ENCODE results near the gene PRKAR1B.
"Not testable (repeated sequence)": the region's sequence is repeated elsewhere in the genome, so short reads cannot be mapped to it uniquely, and the experiment has no call there.

The PRKAR1B gene

DNA sequence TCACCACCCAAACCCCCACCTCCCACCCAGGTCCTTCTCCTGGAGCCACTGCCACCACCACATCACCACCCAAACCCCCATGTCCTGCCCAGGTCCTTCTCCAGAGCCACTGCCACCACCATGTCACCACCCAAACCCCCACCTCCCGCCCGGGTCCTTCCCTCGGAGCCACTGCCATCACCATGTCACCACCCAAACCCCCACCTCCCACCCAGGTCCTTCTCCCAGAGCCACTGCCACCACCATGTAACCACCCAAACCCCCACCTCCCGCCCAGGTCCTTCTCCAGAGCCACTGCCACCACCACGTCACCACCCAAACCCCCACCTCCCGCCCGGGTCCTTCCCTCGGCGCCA lies 175.5 kb downstream of the PRKAR1B start:
- DNase-seq, result not testable (repeated sequence)

DNA sequence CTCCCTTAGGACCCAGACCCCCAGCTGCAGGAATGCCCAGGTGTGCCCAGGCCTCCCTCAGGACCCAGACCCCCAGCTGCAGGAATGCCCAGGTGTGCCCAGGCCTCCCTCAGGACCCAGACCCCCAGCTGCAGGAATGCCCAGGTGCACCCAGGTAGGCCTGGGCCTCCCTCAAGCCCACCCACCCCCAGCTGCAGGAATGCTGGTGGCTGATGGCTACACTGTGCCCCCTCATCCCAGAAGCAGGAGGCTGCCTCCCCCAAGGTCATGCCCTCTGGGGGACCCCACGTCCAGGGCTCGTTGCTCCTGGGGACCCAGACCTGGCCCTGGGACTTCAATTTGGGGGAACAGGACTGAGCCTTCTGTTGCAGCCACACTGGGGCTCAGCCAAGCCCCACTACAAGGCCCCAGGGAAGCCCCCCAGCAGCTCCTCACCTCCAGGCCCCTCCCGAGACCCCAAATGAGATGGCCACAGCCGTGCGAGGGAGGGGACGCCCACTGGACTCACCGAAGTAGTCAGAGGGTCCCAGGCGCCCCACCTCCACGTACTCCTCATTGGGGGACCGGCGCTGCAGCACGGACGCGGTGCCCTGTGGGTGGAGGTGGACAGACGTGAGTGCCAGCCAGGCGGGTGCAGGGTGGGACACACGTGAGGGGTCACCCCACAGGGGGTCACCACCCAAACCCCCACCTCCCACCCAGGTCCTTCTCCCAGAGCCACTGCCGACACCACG lies 176.0 kb downstream of the PRKAR1B start:
- DNase-seq, result no peak

DNA sequence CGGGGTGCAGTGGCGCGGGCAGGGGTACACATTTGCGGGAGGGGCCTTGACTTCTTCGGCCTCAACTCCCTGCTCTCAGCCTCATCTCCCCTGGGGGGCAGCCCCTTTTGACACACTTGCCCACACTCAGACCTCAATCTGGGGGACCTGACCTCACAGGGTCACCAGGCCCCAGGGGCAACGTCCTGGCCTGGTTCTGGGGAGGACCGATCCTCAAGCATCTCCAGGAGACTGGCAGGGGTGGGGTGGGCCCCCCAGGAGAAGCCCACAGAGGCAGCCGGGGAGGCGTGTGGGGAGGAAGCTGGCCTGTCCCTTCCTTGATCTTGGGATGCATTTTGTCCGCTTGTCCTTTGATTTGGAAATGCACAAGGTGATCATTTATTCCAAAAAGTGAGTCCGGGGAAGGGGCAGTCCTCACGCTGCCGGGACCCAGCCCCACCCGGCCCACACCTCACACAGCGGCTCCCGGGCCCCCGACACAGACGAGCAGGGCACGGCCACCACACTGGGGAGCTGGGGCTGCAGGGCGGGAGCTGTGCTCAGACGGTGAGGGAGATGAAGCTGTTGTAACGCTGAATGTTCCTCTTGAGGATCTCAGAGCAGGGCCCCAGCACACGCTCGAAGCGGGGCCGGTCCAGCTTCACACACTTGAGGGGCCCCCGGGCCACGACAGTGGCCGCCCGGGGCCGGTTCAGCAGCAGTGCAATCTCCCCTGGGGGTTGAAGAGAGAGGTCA lies 177.0 kb downstream of the PRKAR1B start:
- DNase-seq, result no peak

DNA sequence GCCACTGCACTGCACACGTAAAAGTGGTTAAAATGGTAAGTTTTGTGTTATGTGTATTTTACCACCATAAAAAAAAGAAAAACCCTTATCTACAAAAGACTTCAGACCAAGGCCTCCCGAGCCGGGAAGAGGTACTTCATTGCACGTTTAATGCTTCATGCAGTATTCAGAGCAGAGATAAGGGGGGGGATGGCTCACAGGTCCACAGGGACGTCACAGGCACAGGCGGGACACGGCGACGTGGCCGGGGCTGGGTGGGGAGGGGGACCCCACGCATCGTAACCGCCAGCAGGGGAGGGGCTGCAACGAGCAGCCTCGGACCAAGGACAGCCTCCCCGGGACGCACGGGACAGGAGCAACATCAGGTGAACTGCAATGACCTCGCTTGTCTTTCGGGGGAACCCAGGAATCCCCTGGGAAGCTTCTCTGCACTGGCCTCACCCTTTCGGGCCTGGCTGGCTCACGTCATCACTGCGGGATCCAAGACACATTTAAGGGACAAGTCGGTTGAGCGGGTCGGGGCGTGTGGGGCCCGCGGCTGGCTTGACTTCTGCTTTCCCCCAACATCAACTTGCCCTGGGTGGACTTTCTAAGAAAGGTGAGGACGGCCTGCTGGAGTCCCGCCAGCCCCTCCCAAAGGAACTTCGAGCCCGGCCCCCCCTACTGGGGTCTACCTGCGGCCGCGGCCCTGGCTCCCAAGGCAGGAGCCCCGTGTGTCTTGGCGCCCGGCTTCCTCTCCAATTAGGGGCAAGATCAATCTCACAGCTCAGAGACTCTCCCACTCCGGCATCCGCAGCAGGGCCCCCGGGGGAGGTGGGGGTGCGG lies 177.8 kb downstream of the PRKAR1B start:
- DNase-seq, result no peak

DNA sequence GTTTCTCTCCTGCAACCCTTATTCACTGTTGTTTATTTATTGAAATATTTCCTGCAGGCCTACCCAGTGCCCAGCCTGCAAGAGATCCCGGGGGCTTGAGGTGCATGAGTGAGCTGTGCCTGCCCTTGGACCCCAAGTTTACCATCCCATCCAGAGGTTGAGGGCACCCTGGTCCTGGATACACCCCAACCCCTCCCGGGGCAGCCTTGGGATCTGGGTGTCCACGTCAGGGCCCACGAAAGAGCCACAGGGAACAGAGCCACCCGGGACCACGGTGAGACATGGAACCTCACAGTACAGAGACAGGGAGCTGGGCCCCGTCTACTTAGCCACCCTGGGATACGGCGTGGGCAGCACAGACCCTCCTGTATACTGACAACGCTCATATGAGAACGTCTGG lies 178.7 kb downstream of the PRKAR1B start:
- no peak for DNase-seq

DNA sequence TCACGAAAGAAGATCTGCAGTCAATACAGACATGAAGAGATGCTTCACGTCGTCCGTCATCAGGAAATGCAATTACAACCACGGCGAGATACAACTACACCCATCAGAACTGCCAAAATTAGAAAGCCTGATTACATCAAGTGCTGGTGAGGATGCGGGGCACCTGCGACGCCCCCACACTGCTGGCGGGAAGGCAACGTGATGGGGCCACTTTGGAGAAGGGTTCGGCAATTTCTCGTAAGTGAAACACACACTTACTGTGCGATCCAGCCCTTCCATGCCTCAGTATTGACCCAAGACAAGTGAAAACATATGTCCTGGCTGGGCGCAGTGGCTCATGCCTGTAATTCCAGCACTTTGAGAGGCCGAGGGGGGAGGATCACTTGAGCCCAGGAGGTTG lies 181.6 kb downstream of the PRKAR1B start:
- no peak for DNase-seq

DNA sequence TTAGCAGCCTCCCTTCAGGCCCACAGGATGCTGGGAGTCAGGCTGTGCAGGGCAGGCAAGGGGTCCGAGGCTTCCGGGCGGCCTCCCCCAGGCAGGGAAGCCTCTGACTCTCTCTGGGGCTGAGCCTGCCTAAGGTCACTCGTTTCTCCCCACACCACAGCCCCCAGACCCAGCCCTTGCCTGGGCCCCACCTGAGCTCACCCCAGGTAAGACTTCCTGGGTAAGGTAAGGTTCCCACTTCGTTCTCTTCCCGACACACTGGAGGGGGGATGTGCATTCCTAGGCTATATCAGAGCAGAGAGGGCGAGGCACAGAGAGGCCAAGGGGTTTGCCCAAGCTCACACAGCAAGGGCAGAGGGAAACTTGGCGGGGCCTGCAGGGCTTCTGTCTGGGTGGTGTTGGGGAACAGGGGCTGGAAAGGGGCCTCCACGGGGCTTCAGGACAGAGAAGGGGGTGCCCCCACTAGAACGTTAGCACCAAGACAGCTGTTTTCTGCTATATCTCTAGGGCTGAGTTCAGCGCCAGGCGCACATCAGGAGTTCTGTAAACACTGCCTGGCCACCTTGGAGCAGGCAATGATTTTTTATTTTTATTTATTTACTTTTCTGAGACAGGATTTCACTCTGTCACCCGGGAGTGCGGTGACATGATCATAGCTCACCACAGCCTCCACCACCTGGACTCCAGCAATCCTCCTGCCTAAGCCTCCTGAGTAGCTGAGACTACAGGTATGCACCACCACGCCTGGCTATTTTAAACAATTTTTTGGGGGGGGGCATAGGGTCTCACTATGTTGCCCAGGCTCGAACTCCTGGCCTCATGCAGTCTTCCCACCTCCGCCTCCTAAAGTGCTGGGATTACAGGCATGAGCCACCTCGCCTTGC lies 182.5 kb downstream of the PRKAR1B start:
- no peak for DNase-seq

DNA sequence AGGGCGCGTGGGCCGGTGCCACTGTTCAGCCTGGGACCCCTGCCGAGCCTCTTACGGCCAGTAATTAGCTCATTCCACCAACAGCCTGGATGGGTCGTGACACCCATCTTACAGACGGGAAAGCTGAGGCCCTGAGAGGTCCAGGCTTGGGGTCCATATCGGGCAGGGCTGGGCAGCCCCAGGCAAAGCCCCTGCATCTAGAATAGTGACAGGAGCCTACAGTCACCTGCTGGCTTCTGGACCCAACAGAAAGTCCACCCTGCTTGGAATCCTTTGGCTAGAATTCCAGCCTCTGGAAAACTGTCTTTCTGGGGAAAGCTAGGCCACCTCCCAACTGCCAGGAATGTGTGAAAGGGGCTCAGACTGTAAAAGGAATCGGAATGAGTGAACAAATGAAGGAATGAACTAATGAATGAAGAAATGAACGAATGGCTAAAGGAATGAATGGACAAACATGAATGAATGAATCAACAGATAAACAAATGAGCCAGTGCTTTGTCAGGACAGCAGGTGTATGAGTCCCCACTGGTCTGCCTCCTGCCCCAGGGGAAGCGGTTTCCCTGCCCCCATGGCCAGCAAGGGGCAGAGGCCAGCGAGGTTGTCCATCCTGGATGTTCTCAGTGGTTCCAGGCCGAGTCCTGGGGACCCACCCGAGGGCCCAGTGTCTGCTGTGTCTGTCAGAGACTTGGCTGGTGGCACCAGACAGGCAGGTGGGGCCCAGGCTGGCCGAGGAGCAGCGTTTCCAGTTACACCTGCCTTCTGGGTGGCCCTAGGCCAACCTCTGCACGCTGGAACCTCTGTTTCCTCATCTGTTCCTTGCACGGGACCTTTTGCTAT lies 183.4 kb downstream of the PRKAR1B start:
- no peak for DNase-seq

DNA sequence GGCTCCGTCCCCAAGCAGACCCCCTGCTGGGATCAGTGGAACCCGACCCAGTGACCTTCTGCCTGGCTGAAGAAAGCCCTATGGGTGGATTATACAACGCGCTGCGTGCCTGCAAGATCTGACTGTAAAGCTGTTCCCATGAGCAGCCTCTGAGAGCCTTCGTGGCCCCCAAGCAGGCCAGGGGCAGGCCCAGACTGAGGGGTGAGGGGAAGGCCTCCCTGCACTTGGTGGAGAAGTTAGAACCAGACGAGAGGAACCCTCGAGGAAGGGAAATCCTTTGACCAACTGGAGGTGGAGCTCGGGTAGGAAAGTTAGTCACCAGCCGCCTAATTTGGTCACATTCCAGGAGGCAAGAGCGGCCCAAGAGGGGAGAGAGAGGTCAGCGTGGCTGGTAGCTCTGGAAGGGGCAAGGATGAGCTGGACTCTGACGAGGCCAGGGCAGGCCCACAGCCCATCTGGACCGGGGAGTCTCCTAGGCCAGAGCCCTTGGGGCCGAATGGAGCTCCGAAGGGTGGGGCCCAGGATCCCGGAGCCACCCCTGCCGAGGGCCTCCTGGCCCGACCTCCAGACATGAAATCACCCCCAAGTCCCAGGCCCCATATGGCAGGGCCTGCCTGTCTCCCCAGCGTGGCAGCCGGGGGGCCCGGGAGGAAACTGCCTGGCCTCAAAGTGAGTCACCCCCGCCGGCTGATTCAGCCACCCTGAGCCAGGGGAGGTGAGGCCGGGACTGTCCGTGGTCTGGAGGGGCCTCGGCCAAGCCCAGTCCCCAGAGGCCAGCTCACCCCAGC lies 184.2 kb downstream of the PRKAR1B start:
- DNase-seq, result no peak

DNA sequence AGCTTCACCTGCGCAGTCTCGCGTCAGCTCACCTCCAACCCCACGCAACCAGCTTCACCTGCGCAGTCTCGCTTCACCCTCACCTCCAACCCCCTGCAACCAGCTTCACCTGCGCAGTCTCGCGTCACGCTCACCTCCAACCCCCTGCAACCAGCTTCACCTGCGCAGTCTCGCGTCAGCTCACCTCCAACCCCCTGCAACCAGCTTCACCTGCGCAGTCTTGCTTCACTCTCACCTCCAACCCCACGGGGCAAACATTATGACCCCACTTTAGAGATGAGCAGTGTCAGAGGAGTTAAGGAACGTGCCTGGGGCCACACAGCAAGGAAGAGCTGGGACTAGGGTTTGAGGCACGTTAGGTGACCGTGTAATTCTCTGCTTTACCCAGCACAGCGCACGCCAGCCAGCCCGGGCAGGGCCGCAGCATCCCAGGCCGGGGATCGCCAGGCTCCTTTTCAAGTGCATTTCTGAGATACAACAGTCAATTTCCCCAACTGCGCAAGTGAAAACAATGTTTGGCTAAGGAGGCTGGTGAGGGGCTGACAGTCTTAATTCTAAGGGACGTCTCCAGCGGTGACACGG lies 184.9 kb downstream of the PRKAR1B start:
- DNase-seq, result no peak

DNA sequence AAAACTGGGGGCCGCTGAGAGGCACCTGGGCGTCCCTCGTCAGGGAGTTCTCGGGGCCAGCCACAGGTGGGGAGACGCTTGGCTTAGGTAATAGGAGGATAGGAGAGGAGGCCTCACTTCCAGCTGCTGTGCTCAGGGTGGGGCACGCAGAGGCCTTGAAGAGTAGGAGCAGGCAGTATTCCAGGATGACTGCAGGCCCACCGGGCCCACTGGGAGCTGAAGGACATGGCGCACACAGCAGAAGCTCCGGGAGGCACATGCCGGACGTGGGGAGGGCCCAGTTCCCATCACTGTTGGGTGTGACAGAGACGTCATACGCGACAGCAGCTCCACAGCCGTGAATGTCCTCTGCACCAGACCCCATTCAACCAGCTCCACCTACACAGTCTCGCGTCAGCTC lies 185.4 kb downstream of the PRKAR1B start:
- no peak for DNase-seq

DNA sequence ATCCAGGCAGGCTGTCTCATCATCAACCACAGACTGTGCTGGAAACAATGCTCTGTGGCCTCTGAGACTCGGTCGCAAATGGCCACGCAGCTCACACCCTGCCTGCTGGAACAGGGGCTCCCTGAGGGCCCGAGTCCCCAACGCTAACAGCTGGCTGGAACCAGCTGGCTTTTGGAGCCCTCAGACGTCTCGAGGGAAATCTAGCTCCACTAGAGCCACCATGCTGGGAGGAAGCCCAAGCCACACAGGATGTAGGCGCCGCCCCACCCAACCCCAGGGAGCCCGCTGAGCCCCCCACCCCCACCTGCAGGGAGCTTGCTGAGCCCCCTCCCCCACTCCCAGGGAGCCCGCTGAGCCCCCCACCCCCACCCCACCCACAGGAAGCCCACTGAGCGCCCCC lies 186.1 kb downstream of the PRKAR1B start:
- DNase-seq, result no peak

DNA sequence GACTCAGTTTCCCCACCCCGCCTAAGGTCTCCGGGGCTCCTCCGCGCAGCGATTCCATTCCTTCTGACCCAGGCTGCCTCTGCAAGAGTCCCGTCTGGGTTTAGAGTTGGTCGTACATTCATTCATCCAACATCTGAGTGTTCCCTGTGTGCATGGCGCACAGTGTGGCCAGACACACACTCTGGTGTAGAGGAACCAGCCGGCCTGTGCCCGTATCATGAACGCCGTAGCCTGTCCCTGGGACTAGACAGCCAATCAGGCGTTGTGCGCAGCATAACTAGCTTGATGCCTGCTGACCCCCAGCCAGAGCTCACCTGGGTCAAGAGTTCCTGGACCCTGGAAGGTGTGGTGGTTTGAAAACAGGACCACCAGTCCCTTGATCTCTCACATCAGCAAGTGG lies 186.5 kb downstream of the PRKAR1B start:
- DNase-seq, result no peak

DNA sequence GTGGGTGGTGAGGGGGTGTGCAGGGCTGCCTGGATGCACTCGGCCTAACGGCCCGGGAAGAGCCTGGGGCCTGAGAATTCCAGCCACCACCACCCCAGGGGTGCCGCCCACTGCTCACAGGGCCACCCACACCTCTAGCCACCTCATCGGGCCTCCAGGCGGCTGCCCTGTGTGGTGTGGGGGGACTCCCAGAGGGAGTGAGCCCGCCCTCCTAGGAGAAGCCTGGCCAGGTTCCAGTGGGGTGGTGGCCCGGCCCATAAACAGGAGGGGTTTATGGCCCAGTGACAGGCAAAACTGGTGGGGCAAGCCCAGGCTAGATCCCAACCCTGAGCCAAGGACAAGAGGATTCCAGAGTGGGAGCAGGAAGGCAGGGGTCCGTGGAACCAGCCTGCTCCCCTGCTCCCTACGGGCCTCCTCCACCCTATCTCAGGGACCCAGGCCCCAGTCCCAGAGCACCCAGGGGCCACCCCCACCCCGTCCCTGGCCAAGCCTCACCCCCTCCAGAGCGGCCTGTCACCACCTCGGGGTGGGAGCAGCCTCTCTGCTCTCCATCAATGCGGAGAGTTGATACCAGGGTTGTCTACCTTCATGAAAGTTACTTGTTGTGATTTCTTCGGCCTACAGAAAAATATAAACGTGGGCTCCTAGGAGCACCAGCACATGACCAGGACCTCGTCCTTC lies 187.2 kb downstream of the PRKAR1B start:
- no peak for DNase-seq

DNA sequence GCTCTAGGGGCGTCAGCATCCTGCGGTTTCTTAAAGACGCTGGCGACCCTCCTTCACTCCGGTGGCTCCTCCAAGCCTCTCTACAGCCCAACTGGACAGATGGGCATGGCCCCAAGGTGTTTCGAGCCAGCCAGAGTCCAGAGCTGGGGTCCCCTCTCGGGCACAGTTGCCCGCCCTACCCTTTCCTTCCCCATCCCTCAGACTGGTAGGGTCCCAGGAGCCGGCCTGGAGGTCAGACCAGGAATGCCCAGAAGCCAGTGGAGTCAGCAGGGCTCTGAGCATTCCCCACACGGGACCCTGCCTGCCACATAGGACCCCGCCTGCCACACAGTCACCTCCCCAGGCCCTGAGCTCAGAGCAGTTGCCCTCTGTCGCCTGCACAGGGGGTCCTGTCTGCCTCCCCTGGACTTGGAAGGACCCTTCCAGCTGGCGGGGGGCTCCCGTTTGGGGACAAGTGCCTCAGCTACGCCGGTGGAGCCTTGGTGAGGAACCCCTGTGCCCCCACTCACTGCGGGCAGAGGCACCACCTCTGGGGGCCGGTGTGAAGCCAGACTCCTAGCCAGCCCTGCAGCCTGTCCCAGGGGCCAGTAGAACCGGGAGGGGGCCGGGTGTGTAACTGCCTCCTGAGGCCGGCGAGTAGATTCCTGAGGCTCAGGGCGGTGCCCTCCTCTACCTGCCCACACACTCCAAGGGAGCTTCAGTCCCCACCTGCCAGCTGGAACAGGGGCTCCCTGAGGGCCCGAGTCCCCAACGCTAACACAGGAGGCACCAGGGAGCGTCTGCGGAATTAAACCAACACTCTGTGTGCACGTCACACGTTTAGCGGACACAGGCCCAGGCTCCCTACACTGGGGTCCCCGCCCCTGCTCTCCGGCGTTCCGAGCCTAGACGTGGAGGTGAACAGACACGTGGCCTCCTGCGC lies 188.1 kb downstream of the PRKAR1B start:
- no peak for DNase-seq

DNA sequence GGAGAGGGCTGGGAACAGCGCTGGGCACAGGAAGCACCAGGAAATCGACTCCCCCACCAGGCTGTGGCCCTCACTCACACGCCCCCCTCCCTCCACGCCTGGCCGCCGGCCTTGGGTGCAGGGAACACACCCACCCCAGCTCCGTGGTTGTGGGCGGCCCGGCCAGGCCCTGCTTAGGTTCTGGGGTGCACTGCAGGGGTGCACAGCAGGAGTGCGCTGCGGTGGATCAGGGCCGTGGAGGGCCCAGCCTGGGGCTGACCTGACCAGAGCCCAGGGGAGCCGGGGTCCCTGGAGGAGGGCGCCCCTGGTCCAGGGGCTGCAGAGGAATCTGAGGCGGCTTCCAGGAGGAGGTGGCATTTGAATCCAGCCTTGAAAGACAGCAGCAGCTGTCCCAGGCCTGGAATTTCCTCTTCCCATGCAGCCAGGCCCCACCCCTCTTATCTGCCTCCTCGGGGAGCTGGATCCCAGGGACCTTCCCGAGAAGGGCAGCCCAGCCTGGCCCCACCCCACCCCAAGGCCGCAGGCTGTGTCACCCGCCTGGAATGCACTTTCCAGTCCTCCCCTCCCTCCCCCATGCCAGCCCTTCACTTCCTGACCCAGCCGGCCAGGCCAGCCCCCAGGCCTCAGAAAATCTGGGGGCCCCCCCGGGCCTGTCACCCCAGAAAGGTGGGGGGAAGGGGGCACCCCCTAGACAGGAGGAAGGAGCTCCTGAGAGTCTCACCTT lies 189.0 kb downstream of the PRKAR1B start:
- no peak for DNase-seq

DNA sequence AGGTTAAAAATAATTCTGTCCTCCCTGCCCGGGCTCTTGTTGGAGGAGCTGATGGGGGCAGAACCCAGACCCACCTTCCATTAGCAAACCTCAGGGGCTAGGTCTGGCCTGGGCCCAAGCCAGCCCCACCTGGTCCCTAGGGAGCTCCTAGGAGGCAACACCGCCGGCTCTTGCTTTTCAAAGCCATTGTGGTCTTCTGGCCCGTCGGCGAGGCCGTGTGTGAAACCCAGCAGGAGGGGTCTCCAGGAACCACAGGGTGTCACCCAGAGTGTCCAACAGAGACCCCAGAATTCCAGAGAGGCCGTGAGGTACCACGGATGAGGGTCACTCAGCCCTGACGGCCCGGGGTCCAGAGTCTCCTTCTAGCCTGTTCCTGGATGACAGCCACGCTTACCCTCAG lies 190.8 kb downstream of the PRKAR1B start:
- DNase-seq, result no peak

DNA sequence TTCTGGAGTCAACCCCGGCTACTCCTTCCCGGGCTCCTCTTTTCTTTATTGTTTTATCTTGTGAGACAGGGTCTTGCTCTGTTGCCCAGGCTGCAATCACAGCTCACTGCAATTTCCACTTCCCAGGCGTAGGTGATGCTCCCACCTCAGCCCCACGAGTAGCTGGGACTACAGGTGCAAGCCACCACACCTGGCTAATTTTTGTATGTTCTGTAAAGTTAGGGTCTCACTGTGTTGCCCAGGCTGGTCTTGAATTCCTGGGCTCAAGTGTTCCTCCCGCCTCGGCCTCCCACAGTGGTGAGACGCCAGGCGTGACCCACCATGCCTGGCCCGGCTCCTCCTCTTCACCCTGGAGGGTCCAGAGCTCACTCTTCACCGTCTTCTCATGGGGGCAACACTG lies 192.1 kb downstream of the PRKAR1B start:
- no peak for DNase-seq

All from inflammatory macrophage treated with lipopolysaccharide for 4 hours (primary cell).